ENCODE data around the gene MAGI3. TPM values are rescaled to one million over a fixed set of nuclear protein-coding genes. Genes with fewer than 3 reads are reported as not detected.

The MAGI3 gene
- total RNA-seq, 2 experiments from 2014 or later, result 4.7 to 7.8 TPM

GRCh38 chr1:113451710-113452109 is 61.4 kb downstream of the MAGI3 start:
- H3K4me3 ChIP-seq (ENCODE audit: low read depth, low read length, poor library complexity, severe bottlenecking), result no peak overlapping the region
- TF ChIP-seq EZH2phosphoT487 (IDR thresholded peaks at IDR 0.05; ENCODE audit: borderline replicate concordance, low read depth, low read length), result no peak
- TF ChIP-seq, protein P1, sequence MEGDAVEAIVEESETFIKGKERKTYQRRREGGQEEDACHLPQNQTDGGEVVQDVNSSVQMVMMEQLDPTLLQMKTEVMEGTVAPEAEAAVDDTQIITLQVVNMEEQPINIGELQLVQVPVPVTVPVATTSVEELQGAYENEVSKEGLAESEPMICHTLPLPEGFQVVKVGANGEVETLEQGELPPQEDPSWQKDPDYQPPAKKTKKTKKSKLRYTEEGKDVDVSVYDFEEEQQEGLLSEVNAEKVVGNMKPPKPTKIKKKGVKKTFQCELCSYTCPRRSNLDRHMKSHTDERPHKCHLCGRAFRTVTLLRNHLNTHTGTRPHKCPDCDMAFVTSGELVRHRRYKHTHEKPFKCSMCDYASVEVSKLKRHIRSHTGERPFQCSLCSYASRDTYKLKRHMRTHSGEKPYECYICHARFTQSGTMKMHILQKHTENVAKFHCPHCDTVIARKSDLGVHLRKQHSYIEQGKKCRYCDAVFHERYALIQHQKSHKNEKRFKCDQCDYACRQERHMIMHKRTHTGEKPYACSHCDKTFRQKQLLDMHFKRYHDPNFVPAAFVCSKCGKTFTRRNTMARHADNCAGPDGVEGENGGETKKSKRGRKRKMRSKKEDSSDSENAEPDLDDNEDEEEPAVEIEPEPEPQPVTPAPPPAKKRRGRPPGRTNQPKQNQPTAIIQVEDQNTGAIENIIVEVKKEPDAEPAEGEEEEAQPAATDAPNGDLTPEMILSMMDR (conservative IDR thresholded peaks at IDR 0.05; ENCODE audit: low read length), result no peak
- ChIA-PET CTCF (ENCODE audit: unreplicated experiment) (no interaction called here), POLR2A (no interaction called here)
- no peaks in the 10 kb centered on the region for H3K36me3 ChIP-seq (ENCODE audit: insufficient read depth, low read length)
- BruUV-seq (replicated peaks), result no TSS peak
- H3K4me2 ChIP-seq (ENCODE audit: low read length), result no peak overlapping the region
- DNase-seq (ENCODE audit: low spot score), result no peak
- H3K9me3 ChIP-seq (ENCODE audit: low read length), result no peaks in the 10 kb centered on the region
- H3K4me1 ChIP-seq (ENCODE audit: insufficient read depth, low read length, poor library complexity, severe bottlenecking), result no peaks in the 10 kb centered on the region
- H2AFZ ChIP-seq (ENCODE audit: low read length), result no peak overlapping the region
- peaks cover 6% of the 10 kb centered on the region; the same call in 1 of the 2 replicates for H4K20me1 ChIP-seq (ENCODE audit: insufficient read depth, low read length)
- no peaks in the 10 kb centered on the region for H3K9me2 ChIP-seq (ENCODE audit: insufficient read depth, low read length)
- intact Hi-C loops (cut with micrococcal nuclease; ENCODE audit: unreplicated experiment), result loop anchor here (2.0 kb wide), 1 partner anchor 311 kb away; no protein-coding TSS in a partner anchor
- no peak overlapping the region for H3K27ac ChIP-seq (ENCODE audit: low read depth, low read length, poor library complexity, severe bottlenecking)
- H3K79me2 ChIP-seq (ENCODE audit: insufficient read depth, low read depth, low read length), result no peaks in the 10 kb centered on the region

- CTCF ChIA-PET (ENCODE audit: unreplicated experiment), result no interaction called here
These were observed 62.8 kb downstream of the MAGI3 start for GRCh38 chr1:113452921-113453770.

More at GRCh38 chr1:113452921-113453770, 62.8 kb downstream of the MAGI3 start:
- no peak overlapping the region for H3K4me2 ChIP-seq (ENCODE audit: low read length)
- POLR2A ChIA-PET, result interaction anchor here (1.0 kb wide), 1 partner anchor 23 kb away, joined by 3 read pairs; no protein-coding TSS in a partner anchor
- BruUV-seq (replicated peaks), result no TSS peak
- intact Hi-C loops (cut with micrococcal nuclease; ENCODE audit: unreplicated experiment), result loop anchor here (2.0 kb wide), 1 partner anchor 312 kb away; no protein-coding TSS in a partner anchor
- H4K20me1 ChIP-seq (ENCODE audit: insufficient read depth, low read length), result peaks cover 6% of the 10 kb centered on the region; the same call in 1 of the 2 replicates
- no peaks in the 10 kb centered on the region for H3K79me2 ChIP-seq (ENCODE audit: insufficient read depth, low read depth, low read length)
- no peak overlapping the region for H3K27ac ChIP-seq (ENCODE audit: low read depth, low read length, poor library complexity, severe bottlenecking)
- H3K9me2 ChIP-seq (ENCODE audit: insufficient read depth, low read length), result no peaks in the 10 kb centered on the region
- DNase-seq (ENCODE audit: low spot score), result peak; percentile 32
- no peaks in the 10 kb centered on the region for H3K4me1 ChIP-seq (ENCODE audit: insufficient read depth, low read length, poor library complexity, severe bottlenecking)
- H3K4me3 ChIP-seq (ENCODE audit: low read depth, low read length, poor library complexity, severe bottlenecking), result no peak overlapping the region
- no peaks in the 10 kb centered on the region for H3K9me3 ChIP-seq (ENCODE audit: low read length)
- H2AFZ ChIP-seq (ENCODE audit: low read length), result no peak overlapping the region
- H3K36me3 ChIP-seq (ENCODE audit: insufficient read depth, low read length), result no peaks in the 10 kb centered on the region
- TF ChIP-seq, protein P1 (conservative IDR thresholded peaks at IDR 0.05; ENCODE audit: low read length), result peak; percentile 73
- no peak for TF ChIP-seq EZH2phosphoT487 (IDR thresholded peaks at IDR 0.05; ENCODE audit: borderline replicate concordance, low read depth, low read length)

Measured in OCI-LY7 (cell line).